ENCODE measurements around the gene EEF1AKMT4. TPM values are rescaled to one million over a fixed set of nuclear protein-coding genes. Genes with fewer than 3 reads are reported as not detected.

Gene EEF1AKMT4
- polyA plus RNA-seq, 1 experiment, result 7.3 TPM

DNA sequence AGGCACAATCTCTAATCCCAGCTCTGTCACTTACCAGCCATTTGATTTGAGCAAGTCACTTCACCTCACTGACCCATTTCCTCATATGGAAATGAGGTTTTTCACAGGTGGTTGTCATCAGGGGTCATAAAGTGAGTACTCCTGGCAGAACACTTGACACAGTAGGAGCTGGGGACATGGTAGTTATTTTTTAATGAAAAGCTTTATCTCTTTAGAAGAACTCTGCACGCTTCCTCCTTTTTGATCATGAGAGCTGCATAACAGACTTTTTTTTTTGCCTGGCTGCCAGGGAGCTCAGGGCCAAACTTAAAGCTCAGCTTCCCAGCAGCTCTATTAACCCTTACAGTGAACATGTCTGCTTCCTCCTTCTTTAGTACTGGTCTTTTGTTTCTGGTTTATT, 11.7 kb upstream of the EEF1AKMT4 start:
- DNase-seq (ENCODE audit: low read depth), result no peak
- peaks cover 2% of the 10 kb centered on the region for H3K36me3 ChIP-seq (ENCODE audit: control insufficient read depth, insufficient read depth, low read length)
- POLR2A ChIA-PET, result no interaction called here
- TF ChIP-seq, protein P1, sequence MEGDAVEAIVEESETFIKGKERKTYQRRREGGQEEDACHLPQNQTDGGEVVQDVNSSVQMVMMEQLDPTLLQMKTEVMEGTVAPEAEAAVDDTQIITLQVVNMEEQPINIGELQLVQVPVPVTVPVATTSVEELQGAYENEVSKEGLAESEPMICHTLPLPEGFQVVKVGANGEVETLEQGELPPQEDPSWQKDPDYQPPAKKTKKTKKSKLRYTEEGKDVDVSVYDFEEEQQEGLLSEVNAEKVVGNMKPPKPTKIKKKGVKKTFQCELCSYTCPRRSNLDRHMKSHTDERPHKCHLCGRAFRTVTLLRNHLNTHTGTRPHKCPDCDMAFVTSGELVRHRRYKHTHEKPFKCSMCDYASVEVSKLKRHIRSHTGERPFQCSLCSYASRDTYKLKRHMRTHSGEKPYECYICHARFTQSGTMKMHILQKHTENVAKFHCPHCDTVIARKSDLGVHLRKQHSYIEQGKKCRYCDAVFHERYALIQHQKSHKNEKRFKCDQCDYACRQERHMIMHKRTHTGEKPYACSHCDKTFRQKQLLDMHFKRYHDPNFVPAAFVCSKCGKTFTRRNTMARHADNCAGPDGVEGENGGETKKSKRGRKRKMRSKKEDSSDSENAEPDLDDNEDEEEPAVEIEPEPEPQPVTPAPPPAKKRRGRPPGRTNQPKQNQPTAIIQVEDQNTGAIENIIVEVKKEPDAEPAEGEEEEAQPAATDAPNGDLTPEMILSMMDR (IDR thresholded peaks at IDR 0.05; ENCODE audit: insufficient read depth, low read depth, low read length), result no peak
- no peak overlapping the region for H3K4me3 ChIP-seq (ENCODE audit: low read depth, low read length)
- peaks cover 1% of the 10 kb centered on the region for H3K27me3 ChIP-seq (ENCODE audit: control insufficient read depth, insufficient read depth, low read length)
- CTCF ChIA-PET, result interaction anchor here (0.7 to 6.4 kb wide), 4 partner anchors 9 to 93 kb away, joined by 3 to 54 read pairs (median 4); partner anchors contain the start of genes EEF1AKMT4 and VWA5B2

DNA sequence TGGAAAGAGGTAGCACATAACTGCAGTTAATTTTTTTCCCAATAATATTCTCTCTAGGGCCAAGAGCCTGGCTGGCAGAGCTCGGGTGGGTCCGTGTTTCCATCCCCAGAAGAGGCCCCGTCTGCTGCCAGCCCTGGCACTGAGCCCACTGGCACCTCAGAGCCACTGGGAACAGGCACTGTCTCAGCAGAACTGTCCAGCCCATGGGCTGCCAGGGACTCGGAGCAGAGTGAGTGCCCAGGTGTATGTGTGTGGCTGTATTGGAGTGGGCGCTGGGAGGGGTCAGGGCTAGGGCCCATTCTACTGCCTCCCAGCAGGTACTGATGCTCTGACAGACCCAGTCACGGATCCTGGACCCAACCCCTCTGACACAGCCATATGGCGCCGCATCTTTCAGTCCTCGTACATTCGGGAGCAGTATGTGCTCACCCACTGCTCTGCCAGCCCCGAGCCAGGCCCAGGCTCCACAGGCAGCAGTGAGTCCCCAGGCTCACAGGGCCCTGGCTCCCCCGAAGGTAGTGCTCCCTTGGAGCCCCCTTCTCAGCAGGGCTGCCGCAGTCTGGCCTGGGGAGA, 11.1 kb upstream of the EEF1AKMT4 start:
- POLR2A ChIA-PET, result no interaction called here
- no peak for DNase-seq (ENCODE audit: low read depth)
- TF ChIP-seq, protein P1 (IDR thresholded peaks at IDR 0.05; ENCODE audit: insufficient read depth, low read depth, low read length), result no peak
- Histone ChIP-seq H3K27me3 (ENCODE audit: control insufficient read depth, insufficient read depth, low read length) (no peaks in the 10 kb centered on the region; the same call in 1 of the 2 replicates), H3K4me3 (ENCODE audit: low read depth, low read length) (no peak overlapping the region), H3K36me3 (ENCODE audit: control insufficient read depth, insufficient read depth, low read length) (peaks cover 4% of the 10 kb centered on the region)
- CTCF ChIA-PET, result interaction anchor here (0.7 to 6.4 kb wide), 4 partner anchors 9 to 94 kb away, joined by 3 to 54 read pairs (median 4); partner anchors contain the start of genes EEF1AKMT4 and VWA5B2

DNA sequence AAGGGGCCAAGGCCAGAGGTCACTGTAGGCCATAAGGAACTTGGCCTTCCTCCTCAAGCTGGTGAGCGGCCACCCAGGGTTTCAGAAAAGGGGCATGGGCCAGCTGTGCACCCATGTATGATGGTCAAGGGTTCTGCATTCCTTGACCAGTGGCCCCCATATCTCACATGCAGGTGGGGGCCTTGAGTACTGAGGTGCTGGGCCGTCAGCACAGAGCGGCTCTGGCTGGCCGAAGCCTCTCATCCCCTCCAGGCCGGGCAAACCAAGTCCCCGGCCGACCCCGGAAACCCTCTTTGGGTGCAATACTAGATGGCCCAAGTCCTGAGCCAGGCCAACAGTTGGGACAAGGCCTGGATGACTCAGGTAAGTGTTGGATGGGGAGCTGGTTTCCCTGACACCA, 10.3 kb upstream of the EEF1AKMT4 start:
- H3K27me3 ChIP-seq (ENCODE audit: control insufficient read depth, insufficient read depth, low read length), result no peaks in the 10 kb centered on the region; the same call in 1 of the 2 replicates
- no peak overlapping the region for H3K4me3 ChIP-seq (ENCODE audit: low read depth, low read length)
- CTCF ChIA-PET, result interaction anchor here (0.6 to 6.4 kb wide), 4 partner anchors 11 to 95 kb away, joined by 3 to 54 read pairs (median 4); partner anchors contain the start of gene VWA5B2
- POLR2A ChIA-PET, result no interaction called here
- TF ChIP-seq, protein P1 (IDR thresholded peaks at IDR 0.05; ENCODE audit: insufficient read depth, low read depth, low read length), result no peak
- peaks cover 10% of the 10 kb centered on the region for H3K36me3 ChIP-seq (ENCODE audit: control insufficient read depth, insufficient read depth, low read length)
- DNase-seq (ENCODE audit: low read depth), result no peak

DNA sequence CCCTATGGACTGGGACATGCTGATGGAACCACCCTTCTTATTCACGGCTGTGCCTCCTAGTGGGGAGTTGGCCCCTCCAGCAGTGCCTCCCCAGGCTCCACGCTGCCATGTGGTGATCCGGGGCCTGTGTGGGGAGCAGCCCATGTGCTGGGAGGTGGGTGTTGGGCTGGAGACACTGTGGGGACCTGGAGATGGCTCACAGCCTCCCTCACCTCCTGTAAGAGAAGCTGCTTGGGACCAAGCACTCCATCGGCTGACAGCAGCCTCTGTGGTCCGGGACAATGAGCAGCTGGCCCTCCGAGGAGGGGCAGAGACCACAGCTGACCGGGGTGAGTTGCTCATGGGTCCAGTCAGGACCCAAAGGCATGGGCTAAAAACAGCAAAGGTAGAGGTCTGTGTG, 9.8 kb upstream of the EEF1AKMT4 start:
- H3K36me3 ChIP-seq (ENCODE audit: control insufficient read depth, insufficient read depth, low read length), result peaks cover 14% of the 10 kb centered on the region
- DNase-seq (ENCODE audit: low read depth), result no peak
- H3K4me3 ChIP-seq (ENCODE audit: low read depth, low read length), result no peak overlapping the region
- ChIA-PET POLR2A (no interaction called here), CTCF (interaction anchor here (0.6 to 6.4 kb wide), 6 partner anchors 10 to 112 kb away, joined by 3 to 54 read pairs (median 4); partner anchors contain the start of genes CAMK2N2 and VWA5B2)
- TF ChIP-seq, protein P1 (IDR thresholded peaks at IDR 0.05; ENCODE audit: insufficient read depth, low read depth, low read length), result no peak
- H3K27me3 ChIP-seq (ENCODE audit: control insufficient read depth, insufficient read depth, low read length), result no peaks in the 10 kb centered on the region; the same call in 1 of the 2 replicates

DNA sequence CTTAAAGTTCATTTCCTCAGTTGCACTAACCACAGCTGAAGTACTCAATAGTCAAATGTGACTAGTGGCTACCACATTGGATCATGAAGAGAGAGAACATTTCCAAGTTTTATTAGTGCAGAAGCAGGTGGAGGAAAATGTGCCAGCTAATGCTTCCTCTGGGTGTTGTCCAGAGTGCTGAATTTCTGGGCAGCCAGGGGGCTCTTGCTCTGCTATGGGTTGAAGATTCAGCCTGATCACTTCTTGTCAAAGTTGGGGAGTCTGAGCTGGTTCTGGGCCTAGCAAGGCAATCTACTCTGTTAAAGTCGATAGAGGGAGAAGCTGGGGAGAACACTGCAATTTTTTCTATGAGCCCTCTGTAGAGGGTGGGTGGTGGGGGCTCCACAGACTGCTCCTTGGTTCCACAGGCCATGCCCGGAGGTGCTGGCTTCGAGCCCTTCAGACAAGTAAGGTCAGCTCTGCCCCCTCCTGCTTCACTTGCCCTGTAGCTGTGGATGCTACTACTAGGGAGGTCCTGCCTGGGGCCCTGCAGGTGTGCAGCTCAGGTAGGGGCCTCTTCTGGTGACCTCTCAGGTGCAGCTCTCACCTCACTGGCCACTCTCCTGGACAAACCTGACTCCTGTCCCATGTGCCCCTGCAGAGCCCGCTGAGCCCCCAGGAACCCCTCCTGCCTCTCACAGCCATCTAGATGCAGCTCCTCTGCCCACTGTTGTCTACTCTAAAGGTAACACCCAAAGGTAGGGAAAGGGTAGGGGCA, 8.9 kb upstream of the EEF1AKMT4 start:
- TF ChIP-seq, protein P1 (IDR thresholded peaks at IDR 0.05; ENCODE audit: insufficient read depth, low read depth, low read length), result no peak
- CTCF ChIA-PET, result interaction anchor here (0.7 to 6.4 kb wide), 8 partner anchors 9 to 223 kb away, joined by 3 to 54 read pairs (median 4); partner anchors contain the start of genes ABCC5, CAMK2N2 and VWA5B2
- Histone ChIP-seq H3K36me3 (ENCODE audit: control insufficient read depth, insufficient read depth, low read length) (peaks cover 23% of the 10 kb centered on the region), H3K27me3 (ENCODE audit: control insufficient read depth, insufficient read depth, low read length) (no peaks in the 10 kb centered on the region; the same call in 1 of the 2 replicates), H3K4me3 (ENCODE audit: low read depth, low read length) (no peak overlapping the region)
- POLR2A ChIA-PET, result no interaction called here
- no peak for DNase-seq (ENCODE audit: low read depth)
